ENCODE data around the gene PDE4B. TPM values are rescaled to one million over a fixed set of nuclear protein-coding genes. Genes with fewer than 3 reads are reported as not detected.

The PDE4B gene
- polyA plus RNA-seq, 1 experiment = 20.6 TPM

- POLR2A ChIA-PET = no interaction called here
- Histone ChIP-seq H3K4me3 (ENCODE audit: low read depth, low read length) (no peak overlapping the region), H3K27me3 (ENCODE audit: control insufficient read depth, insufficient read depth, low read length) (no peaks in the 10 kb centered on the region), H3K36me3 (ENCODE audit: control insufficient read depth, insufficient read depth, low read length) (peaks cover 13% of the 10 kb centered on the region)
- CTCF ChIA-PET = interaction anchor here (1.0 to 4.1 kb wide), 2 partner anchors 20 to 69 kb away, joined by 3 to 21 read pairs; no protein-coding TSS in a partner anchor
- DNase-seq (ENCODE audit: low read depth) = no peak
- TF ChIP-seq CTCF (IDR thresholded peaks at IDR 0.05; ENCODE audit: insufficient read depth, low read depth, low read length) = no peak
Measured at GRCh38 chr1:66367369-66367768, 574.7 kb downstream of the PDE4B start.

- ChIA-PET CTCF (interaction anchor here (1.0 to 4.1 kb wide), 3 partner anchors 21 to 78 kb away, joined by 3 to 21 read pairs (median 4); no protein-coding TSS in a partner anchor), POLR2A (interaction anchor here (0.6 kb wide), 1 partner anchor 118 kb away, joined by 5 read pairs; no protein-coding TSS in a partner anchor)
Measured at GRCh38 chr1:66368261-66368660, 575.6 kb downstream of the PDE4B start.

GRCh38 chr1:66370462-66370971 lies 577.8 kb downstream of the PDE4B start:
- H3K4me3 ChIP-seq (ENCODE audit: low read depth, low read length) = no peak overlapping the region
- ChIA-PET POLR2A (no interaction called here), CTCF (interaction anchor here (0.9 to 1.6 kb wide), 3 partner anchors 11 to 72 kb away, joined by 3 to 4 read pairs (median 3); no protein-coding TSS in a partner anchor)
- DNase-seq (ENCODE audit: low read depth) = no peak
- no peak for TF ChIP-seq CTCF (IDR thresholded peaks at IDR 0.05; ENCODE audit: insufficient read depth, low read depth, low read length)
- H3K27me3 ChIP-seq (ENCODE audit: control insufficient read depth, insufficient read depth, low read length) = no peaks in the 10 kb centered on the region
- H3K36me3 ChIP-seq (ENCODE audit: control insufficient read depth, insufficient read depth, low read length) = peaks cover 12% of the 10 kb centered on the region

More at GRCh38 chr1:66368261-66368660, 575.6 kb downstream of the PDE4B start:
- H3K27me3 ChIP-seq (ENCODE audit: control insufficient read depth, insufficient read depth, low read length) = no peaks in the 10 kb centered on the region
- no peak for TF ChIP-seq CTCF (IDR thresholded peaks at IDR 0.05; ENCODE audit: insufficient read depth, low read depth, low read length)
- H3K4me3 ChIP-seq (ENCODE audit: low read depth, low read length) = no peak overlapping the region
- H3K36me3 ChIP-seq (ENCODE audit: control insufficient read depth, insufficient read depth, low read length) = peaks cover 15% of the 10 kb centered on the region
- DNase-seq (ENCODE audit: low read depth) = no peak

DNA sequence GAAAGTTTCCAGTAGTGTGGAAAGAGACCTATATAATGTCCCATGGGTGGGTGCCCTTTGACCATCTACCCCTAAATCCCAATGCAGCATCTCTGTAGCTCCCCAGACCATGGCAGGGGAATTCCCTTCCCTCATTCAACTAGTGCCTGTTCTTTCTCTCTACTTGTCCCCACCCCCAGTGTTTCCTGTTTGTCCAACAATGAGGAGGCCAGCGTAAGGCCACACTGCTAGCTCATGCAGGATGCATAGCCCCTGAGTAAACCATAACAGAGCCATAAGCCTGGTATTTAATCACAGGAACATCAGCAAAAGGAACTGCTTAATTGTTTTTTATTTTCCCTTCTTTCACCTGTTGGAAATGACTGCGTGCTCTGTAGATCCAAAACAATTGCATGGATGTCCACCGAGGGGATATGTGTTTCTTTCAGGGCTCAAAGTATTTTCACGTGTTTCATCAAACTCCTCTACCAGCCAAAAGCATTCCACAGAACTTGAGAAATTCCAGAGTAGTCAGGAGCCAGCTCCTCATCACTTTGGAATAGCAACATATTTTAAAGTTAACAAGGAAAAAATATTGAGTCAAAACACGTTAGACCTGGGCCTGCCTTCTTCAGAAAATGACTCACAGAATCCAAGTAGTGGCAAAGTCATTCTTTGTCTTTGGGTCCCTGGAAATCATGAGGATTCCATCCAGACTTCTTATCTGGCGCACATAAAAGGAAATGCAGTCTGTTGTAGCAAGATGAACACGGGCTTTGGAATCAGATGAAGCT lies 578.7 kb downstream of the PDE4B start:
- POLR2A ChIA-PET = no interaction called here
- CTCF ChIA-PET = interaction anchor here (0.7 to 1.3 kb wide), 2 partner anchors 41 to 43 kb away, joined by 3 read pairs; no protein-coding TSS in a partner anchor
- DNase-seq (ENCODE audit: low read depth) = peak; percentile 64
- Histone ChIP-seq H3K27me3 (ENCODE audit: control insufficient read depth, insufficient read depth, low read length) (no peaks in the 10 kb centered on the region), H3K4me3 (ENCODE audit: low read depth, low read length) (no peak overlapping the region), H3K36me3 (ENCODE audit: control insufficient read depth, insufficient read depth, low read length) (peaks cover 12% of the 10 kb centered on the region)
- no peak for TF ChIP-seq CTCF (IDR thresholded peaks at IDR 0.05; ENCODE audit: insufficient read depth, low read depth, low read length)

- Histone ChIP-seq H3K27me3 (ENCODE audit: control insufficient read depth, insufficient read depth, low read length) (no peaks in the 10 kb centered on the region), H3K4me3 (ENCODE audit: low read depth, low read length) (no peak overlapping the region), H3K36me3 (ENCODE audit: control insufficient read depth, insufficient read depth, low read length) (peaks cover 9% of the 10 kb centered on the region)
- no peak for DNase-seq (ENCODE audit: low read depth)
- TF ChIP-seq CTCF (IDR thresholded peaks at IDR 0.05; ENCODE audit: insufficient read depth, low read depth, low read length) = no peak
- POLR2A ChIA-PET = no interaction called here
- CTCF ChIA-PET = interaction anchor here (1.1 to 1.2 kb wide), 2 partner anchors 40 to 73 kb away, joined by 3 to 4 read pairs; no protein-coding TSS in a partner anchor
Measured at GRCh38 chr1:66372522-66373101, 579.9 kb downstream of the PDE4B start.
